DND-41 (cell line): ENCODE data around the gene DNAH14.
"Not testable (repeated sequence)": the region's sequence is repeated elsewhere in the genome, so short reads cannot be mapped to it uniquely, and the experiment has no call there.

ENCODE experiments used
- ATAC-seq: fragments of 200-7000 bp; cut with Tn5 transposase; 3 replicates; pipeline ENCODE4 v1.9.1; 2021; ENCODE audit warnings: low read depth; ENCODE audit not compliant: insufficient read depth
- DNase-seq: peaks from one replicate; pipeline ENCODE4 v3.0.0-alpha.2; 2020
- H2AFZ ChIP-seq: 2 replicates; pipeline ENCODE4 v1.6.0; 2012; ENCODE audit warnings: low read depth, low read length
- H3K27ac ChIP-seq: 2 replicates; pipeline ENCODE4 v1.5.1; 2012; ENCODE audit warnings: low read length, inconsistent platforms
- H3K27me3 ChIP-seq: fragments of 200-600 bp; sonication (generic); 2 replicates; pipeline ENCODE4 v1.6.0; 2012; ENCODE audit warnings: low read length, mild to moderate bottlenecking, inconsistent platforms; ENCODE audit not compliant: insufficient read depth, poor library complexity
- H3K36me3 ChIP-seq: 2 replicates; pipeline ENCODE4 v1.5.1; 2012; ENCODE audit warnings: low read length, inconsistent platforms; ENCODE audit not compliant: insufficient read depth
- H3K4me1 ChIP-seq: 2 replicates; pipeline ENCODE4 v1.5.1; 2012; ENCODE audit warnings: mild to moderate bottlenecking, low read length; ENCODE audit not compliant: insufficient read depth
- H3K4me2 ChIP-seq: 2 replicates; pipeline ENCODE4 v1.6.0; 2012; ENCODE audit warnings: mild to moderate bottlenecking, moderate library complexity, low read length, inconsistent platforms; ENCODE audit not compliant: insufficient read depth
- H3K4me3 ChIP-seq, 2 experiments: fragments of 200-600 bp in 1 of 2; shearing (Covaris generic) in 1 of 2; 2 replicates each; pipeline ENCODE4 v1.5.1; 2012 to 2016; ENCODE audit warnings: inconsistent platforms in 2 of 2, low read length in 2 of 2, mild to moderate bottlenecking in 2 of 2, low read depth in 1 of 2, moderate library complexity in 1 of 2
- H3K79me2 ChIP-seq: 2 replicates; pipeline ENCODE4 v1.6.0; 2012; ENCODE audit warnings: low read length, inconsistent platforms; ENCODE audit not compliant: insufficient read depth
- H3K9ac ChIP-seq: 2 replicates; pipeline ENCODE4 v1.6.0; 2012; ENCODE audit warnings: low read depth, mild to moderate bottlenecking, inconsistent platforms, low read length, moderate library complexity
- H3K9me3 ChIP-seq: 2 replicates; pipeline ENCODE4 v1.5.1; 2012; ENCODE audit warnings: low read length, moderate library complexity, mild to moderate bottlenecking, inconsistent platforms; ENCODE audit not compliant: insufficient read depth, severe bottlenecking
- H4K20me1 ChIP-seq: 2 replicates; pipeline ENCODE4 v1.6.0; 2012; ENCODE audit warnings: low read length; ENCODE audit not compliant: insufficient read depth
- EZH2 ChIP-seq: IDR thresholded peaks from 3 replicates; pipeline ENCODE4 v1.6.1; 2012; ENCODE audit warnings: borderline replicate concordance, low read depth, mild to moderate bottlenecking, moderate library complexity, low read length, inconsistent platforms; ENCODE audit not compliant: severe bottlenecking
- TF ChIP-seq, protein P1 (sequence below): IDR thresholded peaks from 2 replicates; pipeline ENCODE4 v1.5.1; 2012; ENCODE audit warnings: borderline replicate concordance, low read length, moderate library complexity, mild to moderate bottlenecking; ENCODE audit not compliant: poor library complexity, severe bottlenecking; ENCODE audit errors: extremely low read depth

The DNAH14 gene

DNA sequence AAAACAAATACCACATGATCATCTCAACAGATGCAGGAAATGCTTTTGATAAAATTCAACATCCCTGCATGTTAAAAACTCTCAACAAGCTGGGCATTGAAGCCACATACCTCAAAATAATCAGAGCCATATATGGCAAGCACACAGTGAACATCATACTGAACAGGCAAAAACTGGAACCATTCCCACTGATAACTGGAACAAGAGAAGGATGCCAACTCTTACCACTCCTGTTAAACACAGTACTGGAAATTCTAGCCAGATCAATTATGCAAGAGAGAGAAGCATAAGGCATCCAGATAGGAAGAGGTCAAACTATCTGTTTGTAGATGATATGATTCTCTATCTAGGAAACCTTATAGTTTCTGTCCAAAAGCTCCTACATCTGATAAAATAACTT, 91.6 kb downstream of the DNAH14 start:
- Histone ChIP-seq H3K79me2 (no peaks in the 10 kb centered on the region), H3K36me3 (no peaks in the 10 kb centered on the region), H2AFZ (no peak overlapping the region), H3K27ac (no peak overlapping the region), H3K4me2 (no peak overlapping the region), H3K9me3 (peaks cover 4% of the 10 kb centered on the region), H3K4me3 (no peak overlapping the region), H3K4me1 (no peaks in the 10 kb centered on the region), H4K20me1 (no peaks in the 10 kb centered on the region), H3K9ac (no peak overlapping the region), H3K27me3 (no peaks in the 10 kb centered on the region)
- DNase-seq = no peak
- ATAC-seq = no peak
- TF ChIP-seq, protein P1, sequence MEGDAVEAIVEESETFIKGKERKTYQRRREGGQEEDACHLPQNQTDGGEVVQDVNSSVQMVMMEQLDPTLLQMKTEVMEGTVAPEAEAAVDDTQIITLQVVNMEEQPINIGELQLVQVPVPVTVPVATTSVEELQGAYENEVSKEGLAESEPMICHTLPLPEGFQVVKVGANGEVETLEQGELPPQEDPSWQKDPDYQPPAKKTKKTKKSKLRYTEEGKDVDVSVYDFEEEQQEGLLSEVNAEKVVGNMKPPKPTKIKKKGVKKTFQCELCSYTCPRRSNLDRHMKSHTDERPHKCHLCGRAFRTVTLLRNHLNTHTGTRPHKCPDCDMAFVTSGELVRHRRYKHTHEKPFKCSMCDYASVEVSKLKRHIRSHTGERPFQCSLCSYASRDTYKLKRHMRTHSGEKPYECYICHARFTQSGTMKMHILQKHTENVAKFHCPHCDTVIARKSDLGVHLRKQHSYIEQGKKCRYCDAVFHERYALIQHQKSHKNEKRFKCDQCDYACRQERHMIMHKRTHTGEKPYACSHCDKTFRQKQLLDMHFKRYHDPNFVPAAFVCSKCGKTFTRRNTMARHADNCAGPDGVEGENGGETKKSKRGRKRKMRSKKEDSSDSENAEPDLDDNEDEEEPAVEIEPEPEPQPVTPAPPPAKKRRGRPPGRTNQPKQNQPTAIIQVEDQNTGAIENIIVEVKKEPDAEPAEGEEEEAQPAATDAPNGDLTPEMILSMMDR = no peak
- no peak for TF ChIP-seq EZH2

DNA sequence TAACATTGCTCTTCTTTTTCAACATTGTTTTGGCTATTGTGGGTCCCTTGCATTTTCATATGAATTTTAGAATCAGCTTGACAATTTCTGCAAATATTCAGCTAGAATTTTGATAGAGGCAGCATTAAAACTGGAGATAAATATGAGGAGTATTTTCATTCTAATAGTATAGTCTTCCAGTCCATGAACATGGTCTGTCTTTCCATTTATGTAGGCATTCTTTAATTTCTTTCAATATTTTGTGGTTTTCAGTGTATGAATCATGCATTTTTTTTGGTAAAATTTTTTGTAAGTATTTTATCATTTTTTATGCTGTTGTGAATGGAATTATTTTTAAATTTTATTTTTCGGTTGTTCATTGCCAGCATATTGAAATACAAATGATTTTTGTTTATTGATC, 97.2 kb downstream of the DNAH14 start:
- Histone ChIP-seq H3K79me2 (no peaks in the 10 kb centered on the region), H3K27ac (no peak overlapping the region), H3K27me3 (no peaks in the 10 kb centered on the region), H4K20me1 (no peaks in the 10 kb centered on the region), H3K9me3 (no peaks in the 10 kb centered on the region), H3K9ac (no peak overlapping the region), H2AFZ (no peak overlapping the region), H3K4me3 (no peak overlapping the region), H3K4me2 (no peak overlapping the region), H3K4me1 (no peaks in the 10 kb centered on the region), H3K36me3 (no peaks in the 10 kb centered on the region)
- no peak for TF ChIP-seq EZH2
- TF ChIP-seq, protein P1 = no peak
- DNase-seq (no peak), ATAC-seq (no peak)

DNA sequence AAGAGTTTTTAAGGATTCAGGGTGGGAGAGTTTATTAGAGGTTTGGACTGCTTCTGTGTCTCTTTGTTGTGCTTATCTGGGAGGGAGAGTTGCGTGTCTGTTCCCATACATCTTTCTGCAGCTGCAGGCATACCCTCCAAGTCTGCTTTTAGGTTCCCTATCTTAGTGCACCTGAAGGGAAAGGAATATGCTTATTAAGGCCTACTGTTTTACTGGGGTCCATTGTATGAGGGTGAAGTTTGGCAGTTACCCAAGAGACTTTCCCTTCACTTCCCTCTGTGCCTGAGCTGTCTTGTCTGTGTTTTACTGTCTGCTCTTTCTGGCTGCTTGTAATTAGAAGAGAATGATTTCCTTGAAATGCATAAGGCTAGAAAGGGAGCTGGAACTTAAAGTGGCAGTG, 107.0 kb downstream of the DNAH14 start:
- not testable (repeated sequence) for H3K36me3 ChIP-seq, H3K4me1 ChIP-seq, H3K4me3 ChIP-seq, H3K27me3 ChIP-seq, H3K4me2 ChIP-seq, H3K9me3 ChIP-seq, H4K20me1 ChIP-seq, H3K27ac ChIP-seq, H3K9ac ChIP-seq, H3K79me2 ChIP-seq, H2AFZ ChIP-seq, ATAC-seq, DNase-seq

DNA sequence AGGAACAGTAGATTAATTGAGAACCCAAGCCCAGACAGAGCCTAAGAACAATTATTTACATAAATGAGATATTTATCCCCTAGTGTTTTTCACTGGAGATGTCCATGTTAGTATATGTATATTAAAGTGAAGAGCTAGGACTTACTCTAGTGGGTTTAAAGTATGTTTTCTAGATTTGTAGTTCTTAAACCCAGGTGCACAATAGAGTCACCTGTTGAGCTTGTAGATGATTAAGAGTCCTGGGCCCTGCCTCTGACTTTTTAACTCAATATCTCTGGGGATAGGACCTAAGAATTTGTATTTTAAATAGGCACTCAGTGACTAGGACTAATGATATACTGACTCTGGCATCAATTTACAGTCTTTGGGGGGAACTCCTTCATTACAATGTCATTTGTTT, 112.8 kb downstream of the DNAH14 start:
- no peak for TF ChIP-seq EZH2
- TF ChIP-seq, protein P1 = no peak
- H3K9me3 ChIP-seq = no peaks in the 10 kb centered on the region
- no peak overlapping the region for H3K4me3 ChIP-seq
- no peak overlapping the region for H3K9ac ChIP-seq
- H3K79me2 ChIP-seq = no peaks in the 10 kb centered on the region
- no peak overlapping the region for H3K4me2 ChIP-seq
- no peak for ATAC-seq
- peaks cover 3% of the 10 kb centered on the region for H3K27me3 ChIP-seq
- no peak for DNase-seq
- no peak overlapping the region for H3K27ac ChIP-seq
- no peaks in the 10 kb centered on the region for H4K20me1 ChIP-seq
- no peaks in the 10 kb centered on the region for H3K36me3 ChIP-seq
- H3K4me1 ChIP-seq = no peaks in the 10 kb centered on the region
- no peak overlapping the region for H2AFZ ChIP-seq
